Smooth muscle cell (in vitro differentiated cells): ENCODE data around the gene OXER1. TPM values are rescaled to one million over a fixed set of nuclear protein-coding genes. Genes with fewer than 3 reads are reported as not detected.

Experiments used
- DNase-seq: peaks from one replicate; lab custom pipeline; 2025; ENCODE audit not compliant: unreplicated experiment; lab: John Stamatoyannopoulos, UW
- H2AFZ ChIP-seq: fragments of 200-600 bp; sonication (generic); 2 replicates; pipeline ENCODE4 v1.6.0; 2016; ENCODE audit warnings: antibody characterized with exemption, low read depth, mild to moderate bottlenecking
- H3F3A ChIP-seq: fragments of 200-600 bp; sonication (generic); 2 replicates; pipeline ENCODE4 v1.6.0; 2017; ENCODE audit warnings: antibody characterized with exemption, low read depth
- H3K27ac ChIP-seq: fragments of 200-600 bp; sonication (generic); 2 replicates; pipeline ENCODE4 v1.5.1; 2016; ENCODE audit warnings: low read depth, mild to moderate bottlenecking
- H3K27me3 ChIP-seq: fragments of 200-600 bp; sonication (generic); 2 replicates; pipeline ENCODE4 v1.6.1; 2016; ENCODE audit warnings: low read depth, mild to moderate bottlenecking
- H3K36me3 ChIP-seq: fragments of 200-600 bp; sonication (generic); 2 replicates; pipeline ENCODE4 v1.5.1; 2016; ENCODE audit warnings: low read depth
- H3K4me1 ChIP-seq: fragments of 200-600 bp; sonication (generic); 2 replicates; pipeline ENCODE4 v1.5.1; 2016; ENCODE audit warnings: low read depth
- H3K4me2 ChIP-seq: fragments of 200-600 bp; sonication (generic); 2 replicates; pipeline ENCODE4 v1.6.0; 2016; ENCODE audit warnings: mild to moderate bottlenecking
- H3K4me3 ChIP-seq: fragments of 200-600 bp; sonication (generic); 2 replicates; pipeline ENCODE4 v1.5.1; 2016; ENCODE audit warnings: mild to moderate bottlenecking
- H3K79me2 ChIP-seq: fragments of 200-600 bp; sonication (generic); 2 replicates; pipeline ENCODE4 v1.6.0; 2016; ENCODE audit warnings: low read depth, mild to moderate bottlenecking
- H3K9ac ChIP-seq: fragments of 200-600 bp; sonication (generic); 2 replicates; pipeline ENCODE4 v1.6.0; 2016; ENCODE audit warnings: low read depth
- H3K9me3 ChIP-seq: fragments of 200-600 bp; sonication (generic); replicated peaks from 2 replicates; pipeline ENCODE4 v1.5.1; 2016; ENCODE audit warnings: low read depth
- H4K20me1 ChIP-seq: fragments of 200-600 bp; sonication (generic); 2 replicates; pipeline ENCODE4 v1.6.0; 2016; ENCODE audit warnings: low read depth
- WGBS: methylation state at CpG from one replicate; pipeline ENCODE4 v1.1.7; 2016; ENCODE audit warnings: low lambda C conversion rate; 5-methylcytosine and 5-hydroxymethylcytosine counted together
- polyA plus RNA-seq: library from polyadenylated mRNA; unstranded; fragments of >200 nt; fragmentation: Nextera tagmentation; extraction: Ambion mirVana; gene quantifications from 2 replicates; pipeline ENCODE4 v1.2.1, GENCODE V29; 2016
- total RNA-seq: library from RNA; depleted of rRNA; stranded (reverse); fragments of >200 nt; gene quantifications from 2 replicates; pipeline ENCODE4 v1.2.3, GENCODE V29; 2014
- TF ChIP-seq, protein P1 (sequence below): fragments of 200-600 bp; sonication (generic); IDR thresholded peaks from 2 replicates; pipeline ENCODE4 v1.5.1; 2017; ENCODE audit warnings: borderline replicate concordance, mild to moderate bottlenecking, antibody characterized with exemption; ENCODE audit not compliant: insufficient read depth, poor library complexity, severe bottlenecking

The OXER1 gene
- total and polyA plus RNA-seq, 2 experiments from 2014 or later, result 2.2 TPM; not detected in 1

DNA sequence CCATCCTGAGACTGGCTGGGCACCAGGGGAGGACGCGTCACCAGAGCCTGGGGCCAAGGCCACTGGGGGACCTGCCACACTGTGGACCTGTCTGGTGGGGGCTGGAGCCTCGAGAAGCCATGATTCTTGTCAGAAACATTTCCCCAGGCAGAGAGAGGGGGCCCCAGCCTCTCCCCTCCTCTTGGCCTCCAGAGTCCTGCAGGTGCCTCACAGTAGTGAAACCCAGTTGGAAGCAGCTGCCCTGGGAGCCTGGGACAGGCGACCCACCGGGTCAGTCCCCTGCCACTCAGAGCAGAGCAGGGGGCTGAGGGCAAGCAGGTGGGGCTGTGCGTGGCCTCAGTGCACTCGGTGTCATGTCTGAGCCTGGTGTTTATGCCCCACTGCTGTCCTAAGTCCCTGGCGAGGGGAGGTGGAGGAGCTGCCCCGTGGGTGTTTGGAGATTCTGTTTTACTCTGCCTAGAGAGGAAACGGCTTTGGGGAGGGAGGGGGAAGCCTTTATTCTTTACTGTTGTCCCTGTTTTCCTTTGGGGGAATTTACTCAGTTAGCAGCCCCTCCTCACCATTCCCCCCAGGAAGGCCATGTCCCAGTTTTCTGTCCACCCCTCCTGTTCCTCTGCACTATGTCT, 7.7 kb downstream of the OXER1 start:
- peaks cover 4% of the 10 kb centered on the region for H3K4me1 ChIP-seq
- no peak overlapping the region for H3K4me2 ChIP-seq
- DNase-seq, result no peak
- no peaks in the 10 kb centered on the region for H4K20me1 ChIP-seq
- no peaks in the 10 kb centered on the region for H3K9me3 ChIP-seq
- H3F3A ChIP-seq, result no peaks in the 10 kb centered on the region
- H3K4me3 ChIP-seq, result no peak overlapping the region
- TF ChIP-seq, protein P1, sequence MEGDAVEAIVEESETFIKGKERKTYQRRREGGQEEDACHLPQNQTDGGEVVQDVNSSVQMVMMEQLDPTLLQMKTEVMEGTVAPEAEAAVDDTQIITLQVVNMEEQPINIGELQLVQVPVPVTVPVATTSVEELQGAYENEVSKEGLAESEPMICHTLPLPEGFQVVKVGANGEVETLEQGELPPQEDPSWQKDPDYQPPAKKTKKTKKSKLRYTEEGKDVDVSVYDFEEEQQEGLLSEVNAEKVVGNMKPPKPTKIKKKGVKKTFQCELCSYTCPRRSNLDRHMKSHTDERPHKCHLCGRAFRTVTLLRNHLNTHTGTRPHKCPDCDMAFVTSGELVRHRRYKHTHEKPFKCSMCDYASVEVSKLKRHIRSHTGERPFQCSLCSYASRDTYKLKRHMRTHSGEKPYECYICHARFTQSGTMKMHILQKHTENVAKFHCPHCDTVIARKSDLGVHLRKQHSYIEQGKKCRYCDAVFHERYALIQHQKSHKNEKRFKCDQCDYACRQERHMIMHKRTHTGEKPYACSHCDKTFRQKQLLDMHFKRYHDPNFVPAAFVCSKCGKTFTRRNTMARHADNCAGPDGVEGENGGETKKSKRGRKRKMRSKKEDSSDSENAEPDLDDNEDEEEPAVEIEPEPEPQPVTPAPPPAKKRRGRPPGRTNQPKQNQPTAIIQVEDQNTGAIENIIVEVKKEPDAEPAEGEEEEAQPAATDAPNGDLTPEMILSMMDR, result no peak
- no peaks in the 10 kb centered on the region for H3K27me3 ChIP-seq
- H3K9ac ChIP-seq, result no peak overlapping the region
- H2AFZ ChIP-seq, result no peak overlapping the region
- 92% methylated on average over 10 of the region's 10 CpGs for WGBS
- H3K79me2 ChIP-seq, result no peaks in the 10 kb centered on the region
- H3K36me3 ChIP-seq, result no peaks in the 10 kb centered on the region
- H3K27ac ChIP-seq, result no peak overlapping the region

DNA sequence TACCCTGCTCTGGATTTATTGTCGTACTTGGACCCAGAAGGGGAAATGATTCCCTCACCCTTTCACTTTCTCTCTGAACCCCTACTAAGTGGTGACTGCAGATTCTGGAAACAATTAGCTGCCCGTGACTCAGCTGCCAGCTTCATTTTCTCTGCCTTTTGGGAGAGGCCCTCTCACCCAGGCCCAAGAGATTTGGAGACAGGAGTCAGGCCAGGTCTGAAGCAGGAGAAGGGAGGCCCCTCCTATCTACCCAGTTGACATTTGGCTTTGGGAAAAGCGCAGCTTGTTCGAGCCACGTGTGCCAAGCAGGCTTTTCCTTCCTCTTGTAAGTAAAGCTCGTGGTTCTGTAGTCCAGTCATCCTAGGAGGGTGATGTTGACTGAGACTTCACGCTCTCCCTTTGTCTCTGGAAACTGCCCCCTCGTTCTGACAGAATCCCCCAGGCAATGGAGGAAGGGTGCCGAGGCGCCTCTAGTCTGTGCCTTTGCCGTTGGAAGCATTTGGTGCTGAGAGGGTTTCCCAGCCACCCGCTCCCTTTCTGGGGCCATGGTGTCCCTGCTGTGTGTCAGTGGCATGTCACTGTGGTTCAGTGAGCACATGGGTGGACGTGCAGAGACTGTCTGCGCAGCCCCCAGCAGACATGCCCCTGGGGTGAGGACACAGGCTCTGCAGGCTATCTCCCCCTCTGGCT, 8.6 kb downstream of the OXER1 start:
- Histone ChIP-seq H3K9me3 (no peaks in the 10 kb centered on the region), H3K4me2 (no peak overlapping the region), H3K9ac (no peak overlapping the region), H3K27ac (no peak overlapping the region), H4K20me1 (no peaks in the 10 kb centered on the region), H3F3A (no peaks in the 10 kb centered on the region), H3K79me2 (no peaks in the 10 kb centered on the region), H3K36me3 (no peaks in the 10 kb centered on the region), H3K27me3 (no peaks in the 10 kb centered on the region), H3K4me1 (peaks cover 4% of the 10 kb centered on the region), H3K4me3 (no peak overlapping the region), H2AFZ (no peak overlapping the region)
- TF ChIP-seq, protein P1, result no peak
- no peak for DNase-seq
- 62% methylated on average over 14 of the region's 14 CpGs for WGBS

DNA sequence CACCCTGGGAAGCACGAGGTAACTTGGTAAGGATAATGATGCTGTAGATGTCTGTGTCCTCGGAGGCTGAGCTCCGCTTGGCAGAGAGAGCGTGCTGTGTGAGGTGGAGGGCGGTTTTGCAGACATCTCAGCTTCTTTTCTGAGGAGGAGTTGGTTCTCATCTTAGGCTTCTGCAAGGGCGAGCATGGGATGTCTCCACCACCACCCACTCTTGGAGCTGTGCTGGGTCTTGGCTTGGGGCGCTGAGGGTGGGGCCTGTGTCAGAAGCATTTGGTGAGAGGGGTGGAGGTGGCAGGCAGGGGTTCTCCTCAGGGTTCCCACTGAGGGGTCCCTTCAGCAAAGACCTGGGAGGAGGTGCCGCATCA, 9.2 kb downstream of the OXER1 start:
- Histone ChIP-seq H4K20me1 (no peaks in the 10 kb centered on the region), H3K27me3 (no peaks in the 10 kb centered on the region)

More for the DNA sequence above, 9.2 kb downstream of the OXER1 start:
- no peak overlapping the region for H3K27ac ChIP-seq
- H3K9me3 ChIP-seq, result no peaks in the 10 kb centered on the region
- 96% methylated on average over 8 of the region's 8 CpGs for WGBS
- no peak overlapping the region for H3K4me2 ChIP-seq
- H3K4me3 ChIP-seq, result no peak overlapping the region
- TF ChIP-seq, protein P1, result no peak
- H3K36me3 ChIP-seq, result no peaks in the 10 kb centered on the region
- no peak for DNase-seq
- no peaks in the 10 kb centered on the region for H3F3A ChIP-seq
- H2AFZ ChIP-seq, result no peak overlapping the region
- H3K79me2 ChIP-seq, result no peaks in the 10 kb centered on the region
- H3K9ac ChIP-seq, result no peak overlapping the region
- peaks cover 4% of the 10 kb centered on the region for H3K4me1 ChIP-seq
